Adrenal gland (tissue), 5 donors: ENCODE measurements around the gene KIRREL3.

Experiments
- CTCF ChIP-seq, 6 experiments: fragments of 450-650 bp in 4 of 6; fragments of 200-600 bp in 2 of 6; sonication (generic) in 1 of 6; IDR thresholded peaks; 1 replicate in 5 of 6; 2 replicates in 1 of 6; pipeline versions ENCODE4 v1.5.1 to v1.8.0; 2016 to 2021; ENCODE audit warnings: antibody characterized with exemption in 6 of 6, mild to moderate bottlenecking in 2 of 6, moderate library complexity in 1 of 6
- POLR2A ChIP-seq, 2 donors: fragments of 450-650 bp; IDR thresholded peaks; one replicate each; pipeline ENCODE4 v1.6.1; 2017; ENCODE audit warnings: antibody characterized with exemption in 2 of 2, mild to moderate bottlenecking in 2 of 2, moderate library complexity in 1 of 2
- donor health status: DM: no; HTN: no; CAD: no.

- TF ChIP-seq CTCF (IDR thresholded peaks at IDR 0.05): no peak
- TF ChIP-seq POLR2A (IDR thresholded peaks at IDR 0.05): no peak
These were observed 594.2 kb downstream of the KIRREL3 start for GRCh38 chr11:126406368-126406767.
